ENCODE data around the gene PCSK4.

DNA sequence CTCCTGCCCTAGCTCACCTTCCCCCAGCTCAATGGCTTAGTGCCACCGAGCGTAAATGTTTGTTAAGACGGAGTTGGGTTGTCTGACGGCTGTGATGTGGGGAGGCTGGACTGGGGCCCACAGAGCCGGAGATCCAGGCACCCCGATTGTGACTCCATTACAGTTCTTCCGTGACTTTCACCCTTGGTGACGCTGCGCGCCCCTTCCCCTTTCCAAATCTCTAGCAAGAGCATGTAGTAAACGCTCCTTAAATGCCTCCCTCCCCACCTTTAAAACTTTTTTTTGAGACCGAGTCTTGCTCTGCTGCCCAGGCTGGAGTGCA lies 1.7 kb upstream of the PCSK4 start:
- TF ChIP-seq, protein P1, sequence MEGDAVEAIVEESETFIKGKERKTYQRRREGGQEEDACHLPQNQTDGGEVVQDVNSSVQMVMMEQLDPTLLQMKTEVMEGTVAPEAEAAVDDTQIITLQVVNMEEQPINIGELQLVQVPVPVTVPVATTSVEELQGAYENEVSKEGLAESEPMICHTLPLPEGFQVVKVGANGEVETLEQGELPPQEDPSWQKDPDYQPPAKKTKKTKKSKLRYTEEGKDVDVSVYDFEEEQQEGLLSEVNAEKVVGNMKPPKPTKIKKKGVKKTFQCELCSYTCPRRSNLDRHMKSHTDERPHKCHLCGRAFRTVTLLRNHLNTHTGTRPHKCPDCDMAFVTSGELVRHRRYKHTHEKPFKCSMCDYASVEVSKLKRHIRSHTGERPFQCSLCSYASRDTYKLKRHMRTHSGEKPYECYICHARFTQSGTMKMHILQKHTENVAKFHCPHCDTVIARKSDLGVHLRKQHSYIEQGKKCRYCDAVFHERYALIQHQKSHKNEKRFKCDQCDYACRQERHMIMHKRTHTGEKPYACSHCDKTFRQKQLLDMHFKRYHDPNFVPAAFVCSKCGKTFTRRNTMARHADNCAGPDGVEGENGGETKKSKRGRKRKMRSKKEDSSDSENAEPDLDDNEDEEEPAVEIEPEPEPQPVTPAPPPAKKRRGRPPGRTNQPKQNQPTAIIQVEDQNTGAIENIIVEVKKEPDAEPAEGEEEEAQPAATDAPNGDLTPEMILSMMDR (IDR thresholded peaks at IDR 0.05), result no peak
- no peak for TF ChIP-seq POLR2A (IDR thresholded peaks at IDR 0.05)

Measured in vagina (tissue), 2 donors.